IMR-90 (cell line): ENCODE measurements around the gene PLVAP. TPM values are rescaled to one million over a fixed set of nuclear protein-coding genes. Genes with fewer than 3 reads are reported as not detected.

Experiments used
- ATAC-seq: fragments of 200-7000 bp; cut with Tn5 transposase; 2 replicates; pipeline ENCODE4 v1.9.1; 2020; ENCODE audit warnings: low read depth, mild to moderate bottlenecking, moderate library complexity
- BruUV-seq: library from RNA; stranded (reverse); fragments of 400-500 nt; replicated peaks from 2 replicates; lab custom pipeline; 2021; lab: Mats Ljungman, UMichigan
- CTCF ChIA-PET: fragments of 300-600 bp; formaldehyde crosslinking; extraction: SDS; loops from one replicate; lab custom pipeline; 2021; ENCODE audit warnings: antibody characterized with exemption; lab: Yijun Ruan, JAX
- POLR2A ChIA-PET: fragments of 300-600 bp; sonication (Branson Sonifier 250); formaldehyde crosslinking; loops from one replicate; lab custom pipeline; 2022; ENCODE audit warnings: antibody characterized with exemption; ENCODE audit not compliant: unreplicated experiment; lab: Charles Lee
- DNase-seq: peaks from one replicate; pipeline ENCODE4 v3.0.0; 2013
- H2AFZ ChIP-seq: replicated peaks from 2 replicates; pipeline ENCODE3; 2013; ENCODE audit warnings: low read length, mild to moderate bottlenecking; ENCODE audit not compliant: poor library complexity
- H2AK5ac ChIP-seq: 2 replicates; pipeline ENCODE4 v1.6.1; 2013; ENCODE audit warnings: low read depth, low read length, inconsistent platforms
- H2AK9ac ChIP-seq: replicated peaks from 2 replicates; pipeline ENCODE3; 2013; ENCODE audit warnings: mild to moderate bottlenecking, low read depth, low read length, moderate library complexity; ENCODE audit not compliant: poor library complexity
- H2BK120ac ChIP-seq: 2 replicates; pipeline ENCODE4 v1.6.1; 2013; ENCODE audit warnings: low read depth, low read length, inconsistent platforms
- H2BK15ac ChIP-seq: 3 replicates; pipeline ENCODE4 v1.6.1; 2013; ENCODE audit warnings: low read depth, low read length, inconsistent platforms
- H2BK20ac ChIP-seq: 2 replicates; pipeline ENCODE4 v1.6.1; 2013; ENCODE audit warnings: low read depth, mild to moderate bottlenecking, inconsistent platforms, low read length, moderate library complexity
- H2BK5ac ChIP-seq: 2 replicates; pipeline ENCODE4 v1.6.1; 2013; ENCODE audit warnings: mild to moderate bottlenecking, low read depth, low read length, inconsistent platforms; ENCODE audit not compliant: poor library complexity, severe bottlenecking
- H3K14ac ChIP-seq: replicated peaks from 2 replicates; pipeline ENCODE4 v1.6.1; 2013; ENCODE audit warnings: low read depth, low read length, inconsistent platforms
- H3K18ac ChIP-seq: 2 replicates; pipeline ENCODE4 v1.6.1; 2013; ENCODE audit warnings: low read depth, low read length, control low read depth
- H3K23ac ChIP-seq: 2 replicates; pipeline ENCODE4 v1.6.1; 2013; ENCODE audit warnings: low read depth, low read length, inconsistent platforms
- H3K27ac ChIP-seq: 2 replicates; pipeline ENCODE4 v1.5.1; 2013; ENCODE audit warnings: mild to moderate bottlenecking, control low read depth, low read length; ENCODE audit not compliant: insufficient read depth
- H3K27me3 ChIP-seq: 2 replicates; pipeline ENCODE4 v1.6.1; 2013; ENCODE audit warnings: low read length; ENCODE audit not compliant: control insufficient read depth, insufficient read depth
- H3K36me3 ChIP-seq: 2 replicates; pipeline ENCODE4 v1.6.1; 2013; ENCODE audit warnings: low read length, mixed read lengths; ENCODE audit not compliant: control insufficient read depth, insufficient read depth
- H3K4ac ChIP-seq: 2 replicates; pipeline ENCODE4 v1.6.1; 2013; ENCODE audit warnings: low read depth, low read length, inconsistent platforms
- H3K4me1 ChIP-seq: 2 replicates; pipeline ENCODE4 v1.6.1; 2013; ENCODE audit warnings: low read length, mixed read lengths; ENCODE audit not compliant: control insufficient read depth, insufficient read depth
- H3K4me2 ChIP-seq: 2 replicates; pipeline ENCODE4 v1.6.1; 2013; ENCODE audit warnings: low read depth, mild to moderate bottlenecking, control low read depth, low read length, moderate library complexity
- H3K4me3 ChIP-seq: 2 replicates; pipeline ENCODE4 v1.5.1; 2013; ENCODE audit warnings: low read depth, mild to moderate bottlenecking, control low read depth, low read length, moderate library complexity; ENCODE audit not compliant: insufficient read depth
- H3K56ac ChIP-seq: 2 replicates; pipeline ENCODE4 v1.6.1; 2013; ENCODE audit warnings: low read length, inconsistent platforms; ENCODE audit not compliant: insufficient read depth; ENCODE audit errors: extremely low read depth
- H3K79me1 ChIP-seq, 2 experiments: 2 replicates each; pipeline ENCODE4 v1.6.1; 2013; ENCODE audit warnings: low read length in 2 of 2, inconsistent platforms in 1 of 2, low read depth in 1 of 2
- H3K9ac ChIP-seq: 2 replicates; pipeline ENCODE4 v1.6.1; 2013; ENCODE audit warnings: low read depth, low read length, control low read depth
- H3K9me1 ChIP-seq: 2 replicates; pipeline ENCODE4 v1.6.1; 2013; ENCODE audit warnings: low read length, inconsistent platforms; ENCODE audit not compliant: insufficient read depth
- H3K9me3 ChIP-seq: 2 replicates; pipeline ENCODE4 v1.6.1; 2013; ENCODE audit warnings: low read length; ENCODE audit not compliant: control insufficient read depth, insufficient read depth
- H4K20me1 ChIP-seq: 2 replicates; pipeline ENCODE4 v1.6.1; 2013; ENCODE audit warnings: low read length, inconsistent platforms; ENCODE audit not compliant: insufficient read depth
- H4K5ac ChIP-seq: 2 replicates; pipeline ENCODE4 v1.6.1; 2013; ENCODE audit warnings: mild to moderate bottlenecking, low read depth, low read length, control low read depth
- H4K8ac ChIP-seq, 2 experiments: 2 replicates each; pipeline ENCODE4 v1.6.1; 2013; ENCODE audit warnings: low read depth in 2 of 2, low read length in 2 of 2, control low read depth in 1 of 2, inconsistent platforms in 1 of 2
- H4K91ac ChIP-seq: 2 replicates; pipeline ENCODE4 v1.6.1; 2013; ENCODE audit warnings: low read depth, low read length, inconsistent platforms; ENCODE audit not compliant: insufficient read depth
- BHLHE40 ChIP-seq: fragments of 150-350 bp; IDR thresholded peaks from 2 replicates; pipeline ENCODE4 v1.6.1; 2016; ENCODE audit warnings: mild to moderate bottlenecking, low read depth, low read length
- CEBPB ChIP-seq: IDR thresholded peaks from 2 replicates; pipeline ENCODE4 v1.6.1; 2012; ENCODE audit warnings: low read depth, low read length, improper control_type of control experiment
- CHD1 ChIP-seq: IDR thresholded peaks from 2 replicates; pipeline ENCODE4 v1.6.1; 2012; ENCODE audit warnings: low read depth, low read length, improper control_type of control experiment
- CTCF ChIP-seq: conservative IDR thresholded peaks from 2 replicates; pipeline ENCODE4 v1.5.1; 2012; ENCODE audit warnings: mild to moderate bottlenecking, low read depth, low read length, improper control_type of control experiment
- FOS ChIP-seq: fragments of 150-350 bp; IDR thresholded peaks from 2 replicates; pipeline ENCODE4 v1.6.1; 2016; ENCODE audit warnings: low read depth, low read length
- MAZ ChIP-seq: IDR thresholded peaks from 2 replicates; pipeline ENCODE4 v1.6.1; 2012; ENCODE audit warnings: low read depth, mild to moderate bottlenecking, low read length, improper control_type of control experiment, moderate library complexity, borderline replicate concordance
- MXI1 ChIP-seq: IDR thresholded peaks from 2 replicates; pipeline ENCODE4 v1.6.1; 2012; ENCODE audit warnings: low read depth, mild to moderate bottlenecking, low read length, moderate library complexity, borderline replicate concordance
- POLR2A ChIP-seq: IDR thresholded peaks from 2 replicates; pipeline ENCODE4 v1.6.1; 2012; ENCODE audit warnings: mild to moderate bottlenecking, low read depth, low read length
- RAD21 ChIP-seq: IDR thresholded peaks from 2 replicates; pipeline ENCODE4 v1.6.1; 2012; ENCODE audit warnings: low read length, improper control_type of control experiment
- RCOR1 ChIP-seq: IDR thresholded peaks from 2 replicates; pipeline ENCODE4 v1.6.1; 2012; ENCODE audit warnings: mild to moderate bottlenecking, low read length, improper control_type of control experiment; ENCODE audit not compliant: insufficient replicate concordance
- RFX5 ChIP-seq: IDR thresholded peaks from 2 replicates; pipeline ENCODE4 v1.8.0; 2012; ENCODE audit warnings: low read depth, mild to moderate bottlenecking, low read length, moderate library complexity
- SMC3 ChIP-seq: fragments of 150-350 bp; IDR thresholded peaks from 2 replicates; pipeline ENCODE4 v1.6.1; 2016; ENCODE audit warnings: low read depth, mild to moderate bottlenecking, antibody characterized with exemption, low read length, moderate library complexity
- USF2 ChIP-seq: fragments of 150-350 bp; IDR thresholded peaks from 2 replicates; pipeline ENCODE4 v1.6.1; 2017; ENCODE audit warnings: mild to moderate bottlenecking, antibody characterized with exemption, low read length, low read depth
- WGBS, 2 experiments: methylation state at CpG; one replicate each; pipeline versions ENCODE4 v1.1.5 to v1.1.7; 2013; ENCODE audit warnings: missing lambda C conversion rate in 2 of 2; ENCODE audit not compliant: insufficient read length in 1 of 2; ENCODE audit errors: extremely low coverage in 2 of 2; 5-methylcytosine and 5-hydroxymethylcytosine counted together
- dilution Hi-C: fragments of 300-500 bp; cut with HindIII; formaldehyde crosslinking; loops from one replicate; pipeline ENCODE4 v1.14.3; 2018; ENCODE audit warnings: low sequenced_read_pairs; ENCODE audit not compliant: unreplicated experiment
- in situ Hi-C: fragments of 300-500 bp; cut with MboI; formaldehyde crosslinking; loops from 3 replicates; pipeline ENCODE4 v1.14.3; 2019; ENCODE audit warnings: low sequenced_read_pairs, inconsistent platforms, mixed read lengths
- intact Hi-C: fragments of 100-400 bp; cut with micrococcal nuclease; formaldehyde crosslinking; loops from 2 replicates; pipeline ENCODE4 v1.10.0; 2022
- polyA plus RNA-seq, 3 experiments: library from polyadenylated mRNA; depleted of rRNA; stranded (reverse); fragments of >200 nt; gene quantifications; 2 replicates each; pipeline ENCODE4 v1.2.3, GENCODE V29; 2012; ENCODE audit warnings: low replicate concordance in 1 of 3
- total RNA-seq: library from RNA; depleted of rRNA; stranded (reverse); fragments of >200 nt; gene quantifications from 2 replicates; pipeline ENCODE4 v1.2.3, GENCODE V29; 2012

The PLVAP gene
- total and polyA plus RNA-seq, 2 of the 4 experiments (the other 2 are of a cell fraction), result not detected

- Histone ChIP-seq H2BK20ac (no peak overlapping the region), H2AK5ac (no peak overlapping the region), H3K18ac (no peak overlapping the region), H3K9me3 (peaks cover 9% of the 10 kb centered on the region; the same call in 1 of the 2 replicates), H4K91ac (no peak overlapping the region), H2AK9ac (peak overlapping the region; percentile 77), H3K36me3 (no peaks in the 10 kb centered on the region), H2AFZ (peak overlapping the region; percentile 97), H3K56ac (no peak overlapping the region), H3K4me1 (peaks cover 2% of the 10 kb centered on the region; the same call in 1 of the 2 replicates), H4K5ac (peak overlapping the region; percentile 49; the same call in 1 of the 2 replicates), H3K9me1 (no peaks in the 10 kb centered on the region), H2BK120ac (no peak overlapping the region), H3K4me3 (peak overlapping the region; percentile 27), H3K9ac (0 out of 2 replicates have a peak overlapping the region, but pooled peaks have one; percentile 30), H2BK15ac (no peak overlapping the region), H3K4ac (no peak overlapping the region), H4K8ac (peak overlapping the region in 1 of 2 experiments; percentile 42; a peak in 1 of 4 replicates), H4K20me1 (no peaks in the 10 kb centered on the region), H3K27me3 (peaks cover 3% of the 10 kb centered on the region), H2BK5ac (no peak overlapping the region), H3K4me2 (peak overlapping the region; percentile 73), H3K79me1 (no peaks in the 10 kb centered on the region), H3K14ac (no peak overlapping the region), H3K23ac (no peak overlapping the region), H3K27ac (no peak overlapping the region)
- no peak for TF ChIP-seq RCOR1
- TF ChIP-seq CEBPB, result no peak
- no peak for TF ChIP-seq CTCF
- no peak for TF ChIP-seq BHLHE40
- TF ChIP-seq MAZ, result no peak
- TF ChIP-seq RAD21, result no peak
- no peak for TF ChIP-seq POLR2A
- no peak for TF ChIP-seq SMC3
- no peak for TF ChIP-seq RFX5
- no peak for TF ChIP-seq USF2
- no peak for TF ChIP-seq FOS
- no peak for TF ChIP-seq CHD1
- no peak; the same call in 1 of the 2 replicates for TF ChIP-seq MXI1
- CTCF ChIA-PET, result interaction anchor here (0.5 kb wide), 1 partner anchor 46 kb away, joined by 3 read pairs; no protein-coding TSS in a partner anchor
- in situ Hi-C loops (no loop called here), dilution Hi-C loops (no loop called here), intact Hi-C loops (loop anchor here (10.0 kb wide), 1 partner anchor 163 kb away; the partner anchor contains the start of gene COLGALT1)
- WGBS, 2 experiments, result 10% methylated on average over 14 of the region's 26 CpGs; no CpG with 5 or more reads in 1 of the 2 experiments
- ATAC-seq, result no peak
- POLR2A ChIA-PET, result no interaction called here
- DNase-seq, result no peak
- BruUV-seq, result no TSS peak
Measured at GRCh38 chr19:17391371-17392151, 14.4 kb upstream of the PLVAP start.
